HG02938 (cell line): Measurements from ENCODE around the gene AGAP1.

Experiments used
- ATAC-seq: cut with Tn5 transposase; IDR thresholded peaks from one replicate; pipeline ENCODE4 v1.9.1; 2021; ENCODE audit warnings: mild to moderate bottlenecking, moderate library complexity; ENCODE audit not compliant: unreplicated experiment

Gene AGAP1

DNA sequence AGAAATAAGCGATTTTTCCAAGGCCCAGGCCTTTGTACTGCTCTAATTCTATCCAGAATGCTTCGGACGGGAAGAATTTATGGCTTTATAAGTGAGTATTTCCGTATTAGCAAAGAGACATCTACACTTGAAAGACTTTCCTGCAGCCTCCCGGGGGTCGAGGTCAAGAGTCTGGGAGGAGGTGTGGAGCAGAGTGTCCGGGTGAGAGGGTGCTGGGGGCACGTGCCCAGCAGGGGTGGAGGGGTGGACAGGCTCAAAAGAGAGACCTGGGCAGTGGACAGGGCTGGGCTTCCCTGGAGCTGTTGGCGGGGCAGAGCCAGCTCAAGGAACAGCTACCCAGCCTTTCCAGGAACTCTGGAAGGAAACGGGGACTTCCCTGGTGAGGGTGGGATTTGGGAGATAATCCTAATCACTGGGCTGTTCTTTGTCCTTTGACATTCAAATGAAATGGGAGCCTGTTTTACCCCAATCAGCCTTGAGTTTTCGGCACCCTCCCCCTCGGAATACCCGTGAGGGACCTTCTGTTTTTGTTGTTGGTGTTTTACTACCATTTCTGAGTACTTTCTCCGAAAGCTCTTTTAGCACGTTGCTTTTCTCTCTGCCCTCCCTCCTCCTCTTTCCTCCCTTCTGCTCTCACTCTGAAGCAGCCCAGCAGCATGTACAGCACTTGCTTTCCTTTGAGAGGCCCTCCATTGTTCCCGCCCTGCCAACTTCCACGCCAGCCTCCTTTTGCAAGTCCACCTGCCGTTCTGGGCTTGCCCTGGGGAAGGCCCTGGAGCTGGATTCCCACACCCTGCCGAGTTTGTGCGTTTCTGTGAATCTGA lies 164.7 kb downstream of the AGAP1 start:
- no peak for ATAC-seq

DNA sequence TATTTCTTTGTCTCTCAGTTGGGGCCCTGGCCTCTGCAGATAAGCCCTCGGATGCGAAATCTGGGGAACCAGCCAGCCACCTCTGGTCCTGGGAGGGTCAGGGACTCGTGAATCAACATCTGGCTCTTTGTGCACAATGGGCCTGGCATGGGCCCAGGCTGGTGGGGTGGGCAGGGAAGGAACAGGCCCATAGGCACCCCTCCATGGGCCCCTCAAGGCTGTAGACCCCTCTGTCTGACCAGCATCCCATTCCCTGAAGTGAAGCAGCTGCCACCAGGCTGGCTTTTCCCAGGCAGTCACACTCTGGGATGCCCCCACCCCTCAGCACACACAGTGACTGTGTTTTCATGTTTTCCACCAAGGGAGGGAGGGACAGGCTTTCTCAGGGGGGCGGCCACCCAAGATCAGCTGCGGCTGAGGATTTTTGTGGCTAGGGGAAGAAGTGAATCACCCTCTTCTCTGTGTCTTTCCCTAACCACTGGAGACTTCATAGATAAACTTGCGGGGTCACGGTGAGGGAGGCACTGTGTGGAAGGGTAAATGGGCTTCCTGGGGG lies 166.0 kb downstream of the AGAP1 start:
- no peak for ATAC-seq

GRCh38 chr2:235660484-235661082 lies 166.7 kb downstream of the AGAP1 start:
- no peak for ATAC-seq

DNA sequence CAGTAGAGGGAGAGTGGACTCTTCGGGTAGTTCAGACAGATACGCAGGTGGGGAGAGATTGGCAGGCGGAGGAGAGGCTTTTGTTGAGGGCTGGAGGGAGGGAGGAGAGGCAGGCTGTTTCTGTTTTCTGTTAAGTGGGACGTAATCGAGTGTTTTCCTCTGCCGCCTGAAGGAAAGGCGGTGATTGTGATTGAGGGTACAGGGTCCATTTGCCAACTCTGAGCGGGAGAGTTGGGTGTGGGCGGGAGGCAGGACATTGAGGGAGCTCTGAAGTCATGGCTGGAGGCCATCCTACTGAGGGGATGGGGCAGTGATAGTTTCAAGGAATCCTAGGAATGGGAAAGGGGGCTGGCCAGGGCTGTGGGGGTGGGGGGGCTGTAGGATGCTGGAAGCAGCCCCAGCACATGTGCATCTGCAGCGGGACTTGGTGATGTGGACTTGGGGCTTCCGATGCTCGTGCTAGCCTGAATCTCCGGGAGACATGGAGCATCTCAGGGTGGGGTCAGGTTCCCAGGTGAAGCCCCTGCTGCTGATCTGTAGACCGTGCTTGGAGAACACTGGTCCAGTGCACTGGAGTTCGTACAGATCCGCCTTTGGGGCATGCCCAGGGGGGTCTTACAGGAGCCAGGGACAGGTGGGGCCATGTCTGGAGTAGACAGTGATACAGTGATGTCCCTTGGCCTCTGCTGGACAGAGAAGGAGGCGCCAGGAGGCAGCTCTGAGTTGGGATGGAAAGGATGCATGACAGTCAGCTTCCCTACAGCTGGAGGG lies 167.5 kb downstream of the AGAP1 start:
- ATAC-seq, result no peak

DNA sequence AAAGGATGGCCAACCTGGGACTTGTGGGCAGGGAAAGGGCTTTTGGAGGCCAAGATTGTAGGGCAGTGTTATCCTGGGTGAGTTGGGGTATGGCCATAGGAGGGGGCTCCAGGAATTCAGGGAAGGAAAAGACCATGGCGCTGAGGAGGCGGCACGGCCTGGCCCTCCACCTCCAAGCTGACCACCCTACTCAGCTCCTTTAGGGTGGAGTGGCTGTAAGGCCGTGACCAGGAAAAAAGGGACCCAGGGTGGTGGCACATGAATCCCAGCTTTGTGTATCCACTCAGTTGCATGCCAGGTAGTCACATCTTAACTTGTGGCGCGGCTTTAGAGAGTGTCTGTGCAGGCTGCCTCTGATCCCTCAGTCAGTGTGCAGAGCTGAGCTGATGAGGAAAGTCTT lies 168.1 kb downstream of the AGAP1 start:
- ATAC-seq, result no peak

DNA sequence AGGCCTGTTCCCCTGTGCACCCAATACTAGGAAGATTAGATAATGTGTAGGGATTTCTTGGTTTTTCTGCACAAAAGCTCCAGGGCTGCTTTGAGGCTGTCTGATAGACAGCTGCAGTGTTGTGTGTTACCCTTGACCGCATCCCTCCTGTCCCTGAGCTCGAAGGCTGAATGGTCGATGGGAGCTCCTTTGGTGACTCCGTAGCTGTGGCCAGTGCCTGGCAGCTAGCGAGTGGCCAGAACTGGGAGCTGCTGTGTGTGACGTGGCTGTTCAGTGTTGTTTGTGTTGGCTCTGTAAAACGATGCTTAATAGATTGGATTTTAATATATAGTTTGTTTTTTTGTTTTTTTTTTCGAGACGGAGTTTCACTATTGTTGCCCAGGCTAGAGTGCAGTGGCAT lies 170.0 kb downstream of the AGAP1 start:
- no peak for ATAC-seq

GRCh38 chr2:235665661-235666212 lies 171.9 kb downstream of the AGAP1 start:
- ATAC-seq, result no peak

DNA sequence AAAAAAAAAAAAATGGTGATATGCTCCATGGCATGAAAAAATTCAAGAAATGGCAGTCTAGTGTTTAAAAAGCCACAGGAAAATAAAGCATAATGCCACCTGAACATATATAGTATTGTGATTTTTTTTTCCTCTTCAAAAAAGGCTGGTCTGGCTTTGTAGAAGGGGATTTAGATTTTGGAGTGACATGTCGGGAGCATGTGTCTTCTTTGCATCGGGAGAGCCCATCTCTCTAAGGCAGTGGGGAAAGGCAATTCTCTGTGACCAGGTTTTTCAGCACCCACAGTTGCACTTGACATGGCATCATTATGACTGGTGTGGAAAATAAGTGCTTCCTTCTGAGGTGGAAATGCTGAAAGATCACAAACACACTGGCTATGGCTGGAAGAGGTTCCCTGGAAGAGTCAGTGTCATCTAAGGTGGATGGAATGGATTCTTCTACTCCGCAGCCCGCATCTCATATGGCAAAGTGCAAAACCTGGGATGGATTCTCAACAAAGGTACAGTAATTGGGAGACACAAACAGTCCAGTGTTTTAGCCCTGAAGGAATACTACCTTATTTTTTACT lies 172.5 kb downstream of the AGAP1 start:
- no peak for ATAC-seq

- no peak for ATAC-seq
Observed at GRCh38 chr2:235668782-235669181, 174.9 kb downstream of the AGAP1 start.

GRCh38 chr2:235669269-235669831 lies 175.5 kb downstream of the AGAP1 start:
- no peak for ATAC-seq

- no peak for ATAC-seq
Observed at GRCh38 chr2:235669983-235670962, 176.4 kb downstream of the AGAP1 start.

DNA sequence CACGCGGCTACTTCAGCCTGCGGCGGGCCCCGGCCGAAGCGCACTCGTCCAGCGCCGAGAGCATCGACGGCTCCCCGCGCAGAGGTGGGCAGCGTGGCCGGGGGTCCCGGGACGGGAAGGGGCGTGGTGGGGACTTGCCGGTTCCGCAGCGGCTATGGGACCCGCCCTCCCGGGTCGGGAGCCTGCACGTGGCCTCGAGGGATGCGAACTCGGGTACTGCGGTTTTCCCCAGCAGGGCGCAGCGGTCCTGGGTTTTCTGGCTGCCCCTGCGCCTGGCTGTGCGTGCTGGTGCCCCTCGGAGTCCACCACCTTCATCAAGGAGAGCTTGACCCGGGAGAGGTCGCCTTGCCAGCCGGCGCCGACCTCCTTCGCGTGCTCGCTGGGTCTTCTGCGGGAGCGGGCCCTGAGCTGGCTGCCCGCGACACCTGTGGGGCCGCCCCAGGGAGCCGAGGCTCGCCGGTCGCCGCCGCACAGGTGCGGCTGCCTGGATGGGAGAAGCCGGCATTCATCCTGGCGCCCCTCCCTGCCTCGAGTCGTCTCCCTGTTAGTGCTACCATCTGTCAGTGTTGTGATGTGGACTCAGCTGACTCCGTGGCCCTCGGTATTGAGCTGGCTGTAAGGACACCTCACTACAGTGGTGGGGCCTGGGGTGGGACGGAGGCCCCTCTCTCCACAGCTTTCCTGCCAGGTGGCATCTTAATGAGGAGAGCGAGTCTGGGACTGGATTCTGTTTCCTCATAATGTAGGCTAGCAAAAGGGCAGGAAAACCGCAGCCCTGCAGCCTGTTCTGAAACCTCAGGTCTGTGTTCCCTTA lies 177.3 kb downstream of the AGAP1 start:
- no peak for ATAC-seq

DNA sequence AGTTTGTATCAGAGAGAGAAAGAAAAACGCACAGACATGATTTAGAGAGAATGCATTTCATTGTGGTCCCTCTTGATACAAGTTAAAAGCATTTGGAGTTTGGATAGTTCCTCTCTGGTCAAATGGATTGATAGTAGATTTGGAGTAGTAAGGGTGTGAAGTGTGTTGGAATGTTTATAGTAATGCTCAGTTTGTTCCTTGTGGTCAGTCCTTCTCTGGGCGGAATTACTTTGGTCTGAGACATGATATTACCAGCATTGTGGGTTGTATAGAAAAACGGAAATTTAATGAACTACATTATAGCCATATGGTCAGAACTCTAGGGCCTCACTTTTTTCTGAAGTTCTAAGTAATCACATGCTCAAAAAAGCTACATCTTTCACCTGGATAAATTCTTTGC lies 178.9 kb downstream of the AGAP1 start:
- ATAC-seq, result no peak

DNA sequence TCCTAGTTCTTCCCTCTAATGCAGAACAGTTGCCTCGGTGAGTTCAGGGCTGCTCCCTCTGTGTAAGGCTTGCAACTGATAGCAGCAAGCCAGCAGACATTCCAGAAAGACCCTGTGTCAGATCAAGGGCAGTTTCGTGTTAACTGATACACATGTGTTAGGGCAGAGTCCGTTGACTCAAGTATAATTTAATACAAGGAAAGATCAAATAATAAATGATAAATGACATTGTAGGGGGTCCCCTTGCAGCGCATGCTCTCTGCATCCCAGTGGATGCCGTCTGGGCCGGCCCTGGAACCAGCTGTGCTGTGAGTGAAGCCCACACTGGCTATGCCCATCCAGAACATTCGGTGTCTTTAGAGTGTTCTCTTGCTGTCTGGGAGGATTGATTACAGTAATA lies 180.3 kb downstream of the AGAP1 start:
- no peak for ATAC-seq

- no peak for ATAC-seq
Observed at GRCh38 chr2:235674812-235675211, 181.0 kb downstream of the AGAP1 start.

DNA sequence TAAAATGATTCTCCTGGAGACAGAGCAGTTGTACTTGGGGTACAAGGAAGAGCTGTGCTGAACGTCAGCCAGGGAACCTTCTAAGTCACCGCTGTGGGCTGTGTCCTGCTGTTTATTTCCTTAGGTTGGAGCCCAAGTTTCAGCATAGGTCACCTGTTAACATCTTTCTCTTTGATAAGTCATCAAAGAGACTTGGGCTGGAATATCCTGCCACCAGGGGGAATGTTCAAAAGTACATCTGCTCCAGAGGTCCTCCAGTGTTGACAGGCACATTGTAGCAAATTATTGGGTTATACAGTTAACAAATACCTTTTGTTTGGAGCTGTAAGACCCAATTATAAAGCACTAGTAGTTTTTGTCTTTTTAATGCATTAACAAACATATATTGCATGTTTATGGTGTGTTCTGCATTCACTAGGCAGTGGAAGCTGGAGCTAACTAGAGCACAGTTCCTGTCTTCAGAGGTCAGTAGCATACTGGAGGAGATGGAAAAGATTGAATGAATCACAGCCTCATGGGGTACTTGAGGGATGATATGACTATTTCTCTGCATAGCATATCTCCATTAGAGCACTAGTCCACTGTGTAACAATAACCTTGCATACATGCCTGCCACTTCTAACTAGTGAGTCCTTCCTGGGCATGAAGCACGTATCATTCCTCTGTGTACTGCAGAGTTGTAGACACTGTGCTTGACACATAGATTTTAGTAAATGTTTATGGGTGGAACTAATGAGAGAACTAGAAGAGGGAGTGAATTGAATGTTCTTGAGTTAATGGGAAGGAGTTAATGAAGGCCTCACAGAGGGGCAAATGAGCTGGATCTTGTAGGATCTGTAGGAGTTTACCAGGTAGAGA lies 182.1 kb downstream of the AGAP1 start:
- no peak for ATAC-seq

DNA sequence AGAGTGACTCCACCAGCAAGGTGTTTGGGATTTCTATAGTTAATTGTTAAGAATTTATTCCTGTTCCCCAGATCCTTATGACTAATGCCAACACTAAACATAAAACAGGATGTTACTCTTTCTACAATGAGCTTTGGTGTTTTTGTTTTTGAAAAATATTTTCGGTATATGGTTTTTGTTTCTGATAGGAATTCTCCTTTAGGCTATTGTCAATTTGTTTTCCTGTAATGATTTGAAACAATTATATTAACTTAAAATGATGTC lies 182.6 kb downstream of the AGAP1 start:
- ATAC-seq, result no peak

DNA sequence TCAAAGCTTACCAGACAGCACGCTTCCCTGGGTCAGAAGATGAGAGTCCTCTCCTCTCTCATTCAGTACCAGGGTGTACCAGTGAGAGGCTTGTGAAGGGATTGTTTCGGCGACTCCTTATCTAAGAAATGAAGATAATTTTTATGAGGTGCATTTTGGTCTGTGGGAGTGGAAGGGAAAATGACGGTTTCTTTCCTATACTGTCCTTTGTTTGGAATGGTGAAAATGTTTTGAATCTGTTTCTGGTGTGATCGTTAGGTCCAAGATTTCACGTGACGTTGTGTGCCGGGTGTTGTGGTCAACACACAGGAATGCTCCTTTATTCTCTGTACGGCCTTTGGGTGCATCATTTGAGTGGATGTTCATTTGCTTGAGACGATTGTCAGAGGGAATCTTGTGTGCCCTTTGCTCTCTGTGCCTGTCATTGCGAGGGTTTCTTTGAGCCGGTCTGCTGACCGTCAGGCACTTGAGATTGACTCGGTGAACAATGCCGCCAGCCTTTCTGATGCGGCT lies 183.5 kb downstream of the AGAP1 start:
- ATAC-seq, result no peak
